Effector memory CD8-positive, alpha-beta T cell (primary cell): Measurements from ENCODE around the gene GNG4.
"Not testable (repeated sequence)": the region's sequence is repeated elsewhere in the genome, so short reads cannot be mapped to it uniquely, and the experiment has no call there.

Source experiments
- ATAC-seq: fragments of 150-1000 bp; cut with Tn5 transposase; replicated peaks from 2 replicates; pipeline ENCODE4 v1.10.0; 2021; ENCODE audit warnings: mild to moderate bottlenecking, moderate library complexity
- DNase-seq, 3 experiments: peaks; one replicate each; pipeline ENCODE4 v3.0.0; 2021
- H3K27ac Mint-ChIP-seq, 2 donors: one replicate each; pipeline ENCODE4 v1.8.0; 2022; ENCODE audit warnings: mild to moderate bottlenecking in 2 of 2, mixed read lengths in 2 of 2, moderate library complexity in 2 of 2
- H3K27me3 Mint-ChIP-seq, 2 donors: one replicate each; pipeline ENCODE4 v1.8.0; 2022; ENCODE audit warnings: mixed read lengths in 2 of 2
- H3K36me3 Mint-ChIP-seq: one replicate; pipeline ENCODE4 v1.8.0; 2022; ENCODE audit warnings: mild to moderate bottlenecking, moderate library complexity, mixed read lengths; ENCODE audit not compliant: insufficient read depth
- H3K4me1 Mint-ChIP-seq, 2 donors: one replicate each; pipeline ENCODE4 v1.8.0; 2022; ENCODE audit warnings: low read depth in 2 of 2, mixed read lengths in 2 of 2
- H3K4me3 Mint-ChIP-seq, 2 donors: one replicate each; pipeline ENCODE4 v1.8.0; 2022; ENCODE audit warnings: mild to moderate bottlenecking in 2 of 2, mixed read lengths in 2 of 2, moderate library complexity in 2 of 2
- H3K9me3 Mint-ChIP-seq, 2 donors: one replicate each; pipeline ENCODE4 v1.8.0; 2022; ENCODE audit warnings: mixed read lengths in 2 of 2

GNG4 gene

DNA sequence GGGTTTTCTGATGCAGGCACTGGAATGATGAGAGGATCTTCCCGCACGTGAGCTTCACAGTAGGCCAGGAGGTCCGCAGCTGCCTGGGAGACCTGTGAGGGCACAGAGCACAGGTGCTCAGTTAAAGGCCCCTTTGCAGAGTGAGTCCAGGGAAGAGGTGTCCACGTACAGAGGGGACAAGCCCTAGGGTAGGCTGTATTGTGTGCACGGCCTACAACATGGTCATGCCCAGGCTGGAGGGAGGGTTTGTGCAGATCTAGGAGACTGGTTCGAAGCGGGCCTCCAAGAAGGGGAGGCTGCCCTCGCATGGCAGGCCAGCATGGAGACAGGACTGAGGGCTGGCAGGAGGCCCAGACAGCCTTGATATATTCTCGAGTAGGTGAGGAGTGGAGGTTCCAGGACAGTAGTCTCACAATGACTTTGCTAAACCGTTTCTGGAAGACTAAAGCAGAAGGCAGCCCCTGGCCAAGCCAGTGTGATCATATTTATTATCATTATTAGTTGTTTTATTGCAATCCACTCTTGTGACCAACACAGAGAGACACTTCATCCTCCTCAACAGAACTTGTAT, 97.4 kb downstream of the GNG4 start:
- no peak for ATAC-seq
- no peak overlapping the region for H3K4me3 Mint-ChIP-seq
- no peak for DNase-seq
- no peaks in the 10 kb centered on the region for H3K36me3 Mint-ChIP-seq
- no peaks in the 10 kb centered on the region for H3K9me3 Mint-ChIP-seq
- H3K27ac Mint-ChIP-seq = no peak overlapping the region
- no peaks in the 10 kb centered on the region for H3K4me1 Mint-ChIP-seq
- peaks cover 12 to 23% of the 10 kb centered on the region in 2 donors for H3K27me3 Mint-ChIP-seq

DNA sequence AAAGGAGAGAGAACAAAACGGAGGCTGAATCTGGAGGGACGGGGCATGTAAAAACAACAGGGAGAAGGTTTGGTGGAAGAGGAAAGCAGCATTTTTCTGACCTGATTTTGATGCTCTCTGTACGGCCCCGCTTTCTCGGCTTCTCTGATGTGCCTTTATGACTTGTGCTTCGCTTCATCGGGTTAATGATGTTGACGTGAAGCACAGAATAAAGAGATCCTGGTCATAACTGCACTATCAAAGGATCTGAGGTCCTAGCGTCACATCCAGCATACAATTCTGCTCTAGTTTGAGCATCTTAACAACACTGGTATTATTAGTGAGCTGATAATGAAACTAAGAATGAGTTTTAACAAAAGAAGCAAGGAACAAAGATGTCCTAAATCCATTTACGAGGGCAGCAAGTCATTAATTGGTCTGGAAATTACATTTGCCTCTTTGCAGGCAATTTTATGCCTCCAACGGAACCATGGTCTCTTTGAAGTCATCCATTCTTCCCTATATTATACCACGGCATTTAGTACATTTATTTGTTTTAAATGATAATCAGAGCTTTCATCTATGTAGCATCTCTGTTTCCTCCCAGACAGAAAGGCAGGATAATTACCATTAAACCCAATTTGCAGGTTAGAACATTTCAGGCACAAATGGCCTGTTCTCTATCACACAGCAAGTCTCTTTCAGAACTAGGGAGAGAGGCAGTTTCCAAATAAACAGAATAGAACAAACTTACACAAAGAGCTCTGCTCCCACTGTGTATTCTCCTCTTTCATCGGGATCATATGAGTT, 100.0 kb downstream of the GNG4 start:
- Mint-ChIP-seq H3K36me3 (no peaks in the 10 kb centered on the region), H3K9me3 (no peaks in the 10 kb centered on the region), H3K27me3 (peaks cover 19 to 47% of the 10 kb centered on the region in 2 donors), H3K4me1 (peaks cover 0 to 2% of the 10 kb centered on the region in 2 donors), H3K27ac (no peak overlapping the region), H3K4me3 (no peak overlapping the region)
- no peak for DNase-seq
- ATAC-seq = no peak

- H3K27ac Mint-ChIP-seq, ATAC-seq, H3K4me1 Mint-ChIP-seq, H3K36me3 Mint-ChIP-seq, H3K9me3 Mint-ChIP-seq, H3K4me3 Mint-ChIP-seq, DNase-seq: not testable (repeated sequence)
- peaks cover 19 to 47% of the 10 kb centered on the region in 2 donors for H3K27me3 Mint-ChIP-seq
Measured at GRCh38 chr1:235546369-235547155, 103.0 kb downstream of the GNG4 start.

DNA sequence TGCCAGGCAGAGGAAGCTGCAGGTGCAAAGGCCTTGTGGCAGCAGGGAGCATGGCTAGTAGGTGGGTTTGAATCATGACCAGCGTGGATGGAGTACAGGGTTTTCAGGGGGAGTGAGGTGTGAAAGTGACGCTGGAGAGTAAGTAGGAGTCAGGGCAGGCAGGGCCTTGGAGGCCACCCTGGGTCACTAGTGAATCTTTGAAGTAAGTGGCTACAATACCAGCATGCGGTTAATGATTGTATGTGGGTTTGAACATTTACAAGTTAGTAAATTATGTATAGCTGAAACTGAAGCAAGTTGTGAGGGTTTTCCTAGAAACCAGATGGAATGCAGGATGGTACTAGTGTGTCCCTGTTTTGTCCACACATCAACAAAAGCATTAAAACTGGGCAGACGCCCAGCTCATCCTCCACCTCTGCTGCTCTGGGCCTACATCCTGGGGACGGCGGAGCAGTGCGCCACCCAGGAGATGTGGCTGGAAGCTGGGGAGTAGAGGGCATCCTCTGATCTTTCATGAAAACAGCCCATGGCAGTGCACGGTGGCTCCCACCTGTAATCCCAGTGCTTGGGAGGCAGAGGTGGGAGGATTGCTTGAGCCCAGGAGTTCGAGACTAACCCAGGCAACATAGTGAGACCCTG, 104.2 kb downstream of the GNG4 start:
- DNase-seq (no peak), ATAC-seq (no peak)
- Mint-ChIP-seq H3K27me3 (peaks cover 19 to 47% of the 10 kb centered on the region in 2 donors), H3K9me3 (no peaks in the 10 kb centered on the region), H3K36me3 (no peaks in the 10 kb centered on the region), H3K4me1 (peaks cover 0 to 2% of the 10 kb centered on the region in 2 donors), H3K27ac (no peak overlapping the region), H3K4me3 (no peak overlapping the region)

DNA sequence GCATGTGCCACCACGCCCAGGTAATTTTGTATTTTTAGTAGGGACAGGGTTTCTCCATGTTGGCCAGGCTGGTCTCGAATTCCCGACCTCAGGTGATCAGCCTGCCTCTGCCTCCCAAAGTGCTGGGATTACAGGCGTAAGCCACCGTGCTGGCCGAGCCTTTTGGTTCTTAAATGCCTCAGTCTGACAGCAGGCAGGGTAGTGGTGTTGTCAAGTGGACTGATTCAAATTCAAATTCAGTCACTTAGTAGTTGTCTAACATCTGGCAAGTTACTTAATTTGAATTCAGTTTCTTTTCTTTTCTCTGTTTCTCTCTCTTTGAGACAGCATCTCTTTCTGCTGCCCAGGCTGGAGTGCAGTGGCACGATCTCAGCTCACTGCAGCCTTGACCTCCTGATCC, 106.7 kb downstream of the GNG4 start:
- not testable (repeated sequence) for H3K4me3 Mint-ChIP-seq, H3K9me3 Mint-ChIP-seq, H3K4me1 Mint-ChIP-seq, ATAC-seq, DNase-seq, H3K36me3 Mint-ChIP-seq, H3K27ac Mint-ChIP-seq
- H3K27me3 Mint-ChIP-seq = peaks cover 10 to 31% of the 10 kb centered on the region in 2 donors

DNA sequence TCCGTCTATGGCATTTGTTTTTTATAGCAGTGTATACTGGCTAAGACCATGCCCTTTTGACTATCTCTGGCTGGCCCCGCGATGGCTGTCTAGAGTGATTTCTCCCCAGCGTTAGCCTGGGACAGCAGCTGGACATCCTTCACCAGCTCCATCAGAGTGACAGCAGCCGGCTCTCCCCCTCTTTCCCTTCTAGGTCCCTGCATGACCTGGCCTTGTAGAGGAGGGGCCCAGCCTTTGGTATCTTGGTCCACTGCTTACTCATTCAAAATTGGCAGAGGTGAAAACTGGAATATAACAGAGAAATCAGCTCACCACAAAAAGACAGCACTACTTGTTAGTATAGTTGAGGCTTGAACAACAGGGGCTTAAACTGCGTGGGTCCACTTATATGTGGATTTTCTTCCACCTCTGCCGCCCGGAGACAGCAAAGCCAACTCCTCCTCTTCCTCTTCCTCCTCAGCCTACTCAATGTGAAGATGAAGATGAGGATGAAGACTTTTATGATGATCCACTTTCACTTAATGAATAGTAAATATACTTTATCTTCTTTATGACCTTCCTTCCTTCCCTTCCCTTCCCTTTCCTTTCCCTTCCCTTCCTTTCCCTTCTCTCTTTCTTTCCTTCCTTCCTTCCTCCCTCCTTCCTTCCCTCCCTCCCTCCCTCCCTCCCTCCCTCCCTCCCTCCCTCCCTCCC, 116.0 kb downstream of the GNG4 start:
- no peaks in the 10 kb centered on the region for H3K4me1 Mint-ChIP-seq
- H3K27ac Mint-ChIP-seq = no peak overlapping the region
- H3K9me3 Mint-ChIP-seq = no peaks in the 10 kb centered on the region
- H3K4me3 Mint-ChIP-seq = no peak overlapping the region
- peaks cover 2% of the 10 kb centered on the region for H3K36me3 Mint-ChIP-seq
- peaks cover 0 to 6% of the 10 kb centered on the region in 2 donors for H3K27me3 Mint-ChIP-seq
- DNase-seq = no peak
- no peak for ATAC-seq

- H3K9me3 Mint-ChIP-seq = no peaks in the 10 kb centered on the region
- peaks cover 2% of the 10 kb centered on the region for H3K36me3 Mint-ChIP-seq
- no peaks in the 10 kb centered on the region for H3K4me1 Mint-ChIP-seq
- no peak for DNase-seq
- no peak overlapping the region for H3K27ac Mint-ChIP-seq
- H3K4me3 Mint-ChIP-seq = no peak overlapping the region
- ATAC-seq = no peak
- H3K27me3 Mint-ChIP-seq = peaks cover 0 to 6% of the 10 kb centered on the region in 2 donors
Measured at GRCh38 chr1:235532360-235532759, 117.2 kb downstream of the GNG4 start.

DNA sequence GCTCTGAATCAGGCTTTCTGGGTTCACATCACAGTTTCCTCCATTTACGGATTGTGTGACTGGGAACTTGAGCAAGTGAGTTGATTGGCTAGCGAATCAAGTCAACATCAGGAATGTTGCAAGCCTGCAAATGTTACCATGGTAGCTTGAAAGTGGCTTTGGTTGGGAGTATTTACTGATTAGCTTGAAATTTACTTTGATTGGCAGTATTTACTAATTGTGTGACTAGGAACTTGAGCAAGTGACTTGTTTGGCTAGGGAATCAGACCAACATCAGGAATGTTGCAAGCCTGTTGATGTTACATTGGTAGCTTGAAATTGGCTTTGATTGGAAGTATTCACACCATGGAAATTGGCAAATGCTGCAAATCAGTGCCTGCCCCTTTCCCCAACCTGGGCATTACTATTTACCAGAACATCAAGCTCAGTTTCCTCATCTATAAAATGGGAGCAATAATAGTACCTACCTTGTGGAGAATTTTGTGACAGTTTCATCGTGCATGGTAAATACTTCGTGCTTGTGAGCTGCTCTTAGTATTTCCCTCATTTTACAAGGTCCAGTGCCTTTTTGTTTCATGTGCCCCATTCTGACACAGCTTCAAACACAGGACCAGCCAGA, 122.3 kb downstream of the GNG4 start:
- Mint-ChIP-seq H3K4me1 (no peaks in the 10 kb centered on the region), H3K4me3 (no peak overlapping the region), H3K27ac (no peak overlapping the region), H3K27me3 (no peaks in the 10 kb centered on the region), H3K36me3 (no peaks in the 10 kb centered on the region), H3K9me3 (no peaks in the 10 kb centered on the region)
- ATAC-seq = no peak
- no peak for DNase-seq

DNA sequence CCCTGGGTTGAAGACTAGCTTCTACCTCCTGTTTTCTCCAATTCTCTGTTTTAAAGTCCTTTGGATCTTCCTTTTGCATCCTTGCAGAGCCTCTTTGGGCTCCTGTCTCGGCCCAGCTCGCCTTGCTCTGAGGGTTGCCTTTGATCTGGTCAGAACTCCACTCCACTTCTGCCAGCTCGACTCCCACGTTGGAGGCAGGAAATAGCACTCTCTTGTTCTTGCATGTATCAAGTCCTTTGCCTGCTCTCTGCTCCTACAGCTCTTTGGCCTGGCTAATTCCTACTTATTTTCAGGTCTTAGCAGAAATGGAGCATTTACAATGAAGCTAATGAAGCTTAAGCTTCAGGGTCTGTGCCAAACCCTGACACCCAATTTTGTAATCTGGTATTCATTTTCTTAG, 124.3 kb downstream of the GNG4 start:
- no peak overlapping the region for H3K4me3 Mint-ChIP-seq
- H3K36me3 Mint-ChIP-seq = no peaks in the 10 kb centered on the region
- H3K27me3 Mint-ChIP-seq = peaks cover 0 to 5% of the 10 kb centered on the region in 2 donors
- ATAC-seq (no peak), DNase-seq (no peak)
- H3K4me1 Mint-ChIP-seq = no peaks in the 10 kb centered on the region
- H3K9me3 Mint-ChIP-seq = no peaks in the 10 kb centered on the region
- no peak overlapping the region for H3K27ac Mint-ChIP-seq

DNA sequence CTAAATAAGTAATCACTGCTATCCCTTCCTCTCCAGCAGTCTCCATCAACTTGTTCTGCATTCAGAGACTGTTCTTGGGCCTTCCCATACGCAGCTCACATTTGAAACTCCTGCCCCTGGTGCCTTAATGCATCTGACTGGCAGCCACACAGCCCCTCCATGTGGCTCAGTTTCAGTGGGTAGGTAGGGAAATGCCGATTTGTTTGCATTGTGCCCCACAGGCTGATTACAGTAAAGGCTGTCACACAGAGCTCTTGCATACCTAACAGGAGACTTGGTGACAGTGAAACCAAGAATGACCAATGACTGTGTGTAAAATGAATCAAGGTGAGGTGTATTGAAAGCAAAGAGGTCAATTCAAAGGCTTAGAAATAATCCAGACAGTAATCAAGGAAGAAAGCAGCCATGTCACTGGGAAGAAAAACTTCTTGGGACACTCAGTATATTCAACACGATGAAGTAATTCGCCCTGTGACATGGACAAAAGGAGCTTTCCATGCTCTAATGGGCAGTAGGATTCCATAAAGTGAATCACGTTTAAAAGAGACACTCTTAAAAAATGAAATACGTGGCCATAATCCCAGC, 132.6 kb downstream of the GNG4 start:
- Mint-ChIP-seq H3K4me1 (peaks cover 0 to 4% of the 10 kb centered on the region in 2 donors), H3K9me3 (no peaks in the 10 kb centered on the region), H3K4me3 (no peak overlapping the region), H3K27ac (no peak overlapping the region), H3K27me3 (peaks cover 5 to 12% of the 10 kb centered on the region in 2 donors), H3K36me3 (no peaks in the 10 kb centered on the region)
- ATAC-seq = no peak
- no peak for DNase-seq

- ATAC-seq = no peak
- Mint-ChIP-seq H3K27me3 (peaks cover 6 to 21% of the 10 kb centered on the region in 2 donors), H3K4me1 (peaks cover 0 to 4% of the 10 kb centered on the region in 2 donors), H3K27ac (no peak overlapping the region), H3K9me3 (no peaks in the 10 kb centered on the region), H3K36me3 (no peaks in the 10 kb centered on the region), H3K4me3 (no peak overlapping the region)
- DNase-seq = no peak
Measured at GRCh38 chr1:235515844-235516512, 133.6 kb downstream of the GNG4 start.
